Trophoblast cell (in vitro differentiated cells and primary cell): ENCODE data around the gene CUL4A.
"Not testable (repeated sequence)": the region's sequence is repeated elsewhere in the genome, so short reads cannot be mapped to it uniquely, and the experiment has no call there.

Source experiments
- DNase-seq, 2 donors: peaks; one replicate each; pipeline ENCODE4 v3.0.0-alpha.2; 2016
- H2AFZ ChIP-seq: 2 replicates; pipeline ENCODE4 v1.6.1; 2013; ENCODE audit warnings: low read length, moderate library complexity, mild to moderate bottlenecking; ENCODE audit not compliant: insufficient read depth, poor library complexity
- H2AK5ac ChIP-seq: 2 replicates; pipeline ENCODE4 v1.6.1; 2013; ENCODE audit warnings: mild to moderate bottlenecking, low read length
- H2BK120ac ChIP-seq: 2 replicates; pipeline ENCODE4 v1.6.1; 2013; ENCODE audit warnings: low read length, mild to moderate bottlenecking, moderate library complexity; ENCODE audit not compliant: insufficient read depth, poor library complexity
- H2BK12ac ChIP-seq: 2 replicates; pipeline ENCODE4 v1.6.1; 2013; ENCODE audit warnings: mild to moderate bottlenecking, low read length, moderate library complexity
- H2BK5ac ChIP-seq: 2 replicates; pipeline ENCODE4 v1.6.1; 2013; ENCODE audit warnings: low read length, low read depth, moderate library complexity, mild to moderate bottlenecking; ENCODE audit not compliant: poor library complexity
- H3K14ac ChIP-seq: 2 replicates; pipeline ENCODE4 v1.6.1; 2013; ENCODE audit warnings: mild to moderate bottlenecking, low read length
- H3K18ac ChIP-seq: 2 replicates; pipeline ENCODE4 v1.6.1; 2013; ENCODE audit warnings: mild to moderate bottlenecking, low read length
- H3K23ac ChIP-seq: 2 replicates; pipeline ENCODE4 v1.6.1; 2013; ENCODE audit warnings: low read length
- H3K27ac ChIP-seq: 2 replicates; pipeline ENCODE4 v1.5.1; 2013; ENCODE audit warnings: low read depth, mild to moderate bottlenecking, inconsistent platforms, low read length, moderate library complexity
- H3K27me3 ChIP-seq: 2 replicates; pipeline ENCODE4 v1.6.1; 2013; ENCODE audit warnings: inconsistent platforms, mild to moderate bottlenecking, low read length, moderate library complexity; ENCODE audit not compliant: insufficient read depth
- H3K36me3 ChIP-seq, 2 experiments: 1 replicate in 1 of 2; 2 replicates in 1 of 2; pipeline ENCODE4 v1.6.1; 2013; ENCODE audit warnings: low read length in 2 of 2, mild to moderate bottlenecking in 2 of 2, moderate library complexity in 1 of 2; ENCODE audit not compliant: insufficient read depth in 2 of 2, control insufficient read depth in 1 of 2
- H3K4ac ChIP-seq: 2 replicates; pipeline ENCODE4 v1.6.1; 2013; ENCODE audit warnings: low read depth, mild to moderate bottlenecking, low read length, moderate library complexity
- H3K4me1 ChIP-seq, 2 experiments: 1 replicate in 1 of 2; 2 replicates in 1 of 2; pipeline ENCODE4 v1.6.1; 2013; ENCODE audit warnings: low read length in 2 of 2, mild to moderate bottlenecking in 2 of 2, moderate library complexity in 1 of 2; ENCODE audit not compliant: insufficient read depth in 2 of 2, control insufficient read depth in 1 of 2
- H3K4me2 ChIP-seq: 2 replicates; pipeline ENCODE4 v1.6.1; 2013; ENCODE audit warnings: inconsistent platforms, mild to moderate bottlenecking, low read length, moderate library complexity
- H3K4me3 ChIP-seq: 2 replicates; pipeline ENCODE4 v1.5.1; 2013; ENCODE audit warnings: mild to moderate bottlenecking, low read depth, low read length, inconsistent platforms
- H3K79me1 ChIP-seq: one replicate; pipeline ENCODE4 v1.6.1; 2013; ENCODE audit warnings: low read length
- H3K79me2 ChIP-seq: 2 replicates; pipeline ENCODE4 v1.6.1; 2013; ENCODE audit warnings: low read length, mild to moderate bottlenecking; ENCODE audit not compliant: control insufficient read depth, insufficient read depth, poor library complexity
- H3K9ac ChIP-seq: 2 replicates; pipeline ENCODE4 v1.6.1; 2013; ENCODE audit warnings: mild to moderate bottlenecking, low read length
- H3K9me3 ChIP-seq: 2 replicates; pipeline ENCODE4 v1.6.1; 2013; ENCODE audit warnings: low read depth, mild to moderate bottlenecking, control low read depth, inconsistent platforms, low read length; ENCODE audit not compliant: insufficient read depth
- H4K12ac ChIP-seq: 2 replicates; pipeline ENCODE4 v1.6.1; 2013; ENCODE audit warnings: low read depth, mild to moderate bottlenecking, low read length, moderate library complexity
- H4K8ac ChIP-seq: 2 replicates; pipeline ENCODE4 v1.6.1; 2013; ENCODE audit warnings: low read depth, mild to moderate bottlenecking, low read length, moderate library complexity
- H4K91ac ChIP-seq: one replicate; pipeline ENCODE4 v1.6.1; 2013; ENCODE audit warnings: low read depth, mild to moderate bottlenecking, low read length, moderate library complexity
- WGBS: extraction: QIAGEN DNeasy Blood & Tissue Kit; methylation state at CpG from one replicate; pipeline ENCODE4 v1.1.7; 2013; ENCODE audit warnings: missing lambda C conversion rate; ENCODE audit not compliant: insufficient read length, insufficient coverage; ENCODE audit errors: extremely low coverage; 5-methylcytosine and 5-hydroxymethylcytosine counted together

Gene CUL4A

DNA sequence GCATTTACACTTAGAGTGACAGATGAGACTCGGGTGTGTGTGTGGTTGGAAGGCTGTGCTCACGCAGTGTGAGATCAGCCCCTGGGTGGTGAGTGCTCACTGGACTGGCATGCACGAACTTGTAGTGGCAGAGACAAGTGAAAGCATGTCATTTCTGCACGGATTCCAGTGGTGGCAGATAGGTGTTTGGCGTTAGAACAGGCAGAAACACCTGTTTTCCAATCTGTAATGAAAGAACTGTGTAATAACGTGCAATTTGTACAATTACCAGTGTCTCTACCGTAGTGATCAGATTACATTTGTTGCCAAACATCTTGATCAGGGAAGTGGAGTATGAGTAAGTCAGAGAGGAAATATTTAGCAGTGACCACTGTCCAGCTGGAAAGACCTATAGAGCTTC is 95.8 kb downstream of the CUL4A start:
- Histone ChIP-seq H3K23ac (peak overlapping the region; percentile 45), H3K79me1 (no peaks in the 10 kb centered on the region), H3K79me2 (peaks cover 2% of the 10 kb centered on the region), H2BK120ac (no peak overlapping the region), H3K9ac (no peak overlapping the region), H4K12ac (no peak overlapping the region), H2AK5ac (no peak overlapping the region), H3K4me3 (no peak overlapping the region), H3K27ac (no peak overlapping the region), H3K18ac (no peak overlapping the region), H3K4me1 (peaks cover 0 to 2% of the 10 kb centered on the region in 2 experiments), H3K4me2 (no peak overlapping the region), H2BK5ac (no peak overlapping the region), H2BK12ac (no peak overlapping the region), H3K4ac (no peak overlapping the region), H4K8ac (no peak overlapping the region), H4K91ac (no peak overlapping the region), H3K36me3 (peaks cover 2 to 9% of the 10 kb centered on the region in 2 experiments), H3K27me3 (no peaks in the 10 kb centered on the region), H3K9me3 (no peaks in the 10 kb centered on the region), H2AFZ (no peak overlapping the region), H3K14ac (no peak overlapping the region)
- no peak for DNase-seq
- no CpG with 5 or more reads among the region's 7 CpGs for WGBS

DNA sequence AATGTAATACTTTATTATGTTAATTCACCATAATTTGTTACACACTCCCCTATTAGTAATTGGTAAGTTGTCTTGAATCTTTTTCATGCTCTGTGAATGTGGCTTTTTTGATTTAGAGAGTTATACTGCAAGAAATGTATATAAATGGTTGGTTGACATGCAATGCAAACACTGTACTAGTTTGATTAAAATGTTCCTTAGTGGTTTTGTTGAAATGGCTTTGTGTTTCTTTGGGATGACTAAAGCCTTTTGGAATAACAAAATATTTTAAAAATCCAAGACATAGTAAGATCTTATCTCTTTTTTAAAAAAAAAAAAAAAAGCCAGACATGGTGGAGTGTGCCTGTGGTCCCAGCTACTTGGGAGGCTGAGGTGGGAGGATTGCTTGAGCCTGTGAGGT is 98.1 kb downstream of the CUL4A start:
- H3K4me2 ChIP-seq: no peak overlapping the region
- no peaks in the 10 kb centered on the region for H3K27me3 ChIP-seq
- no peak overlapping the region for H2BK120ac ChIP-seq
- peaks cover 14 to 26% of the 10 kb centered on the region in 2 experiments for H3K36me3 ChIP-seq
- no peak overlapping the region for H4K12ac ChIP-seq
- no peak overlapping the region for H2BK12ac ChIP-seq
- no peak overlapping the region for H2BK5ac ChIP-seq
- peaks cover 1% of the 10 kb centered on the region for H3K9me3 ChIP-seq
- H3K9ac ChIP-seq: no peak overlapping the region
- H3K4me1 ChIP-seq: peaks cover 0 to 2% of the 10 kb centered on the region in 2 experiments
- peak in 1 of 2 donors; percentile 9 for DNase-seq
- H3K14ac ChIP-seq: no peak overlapping the region
- H4K91ac ChIP-seq: no peak overlapping the region
- H3K4me3 ChIP-seq: no peak overlapping the region
- H3K4ac ChIP-seq: no peak overlapping the region
- no peak overlapping the region for H3K23ac ChIP-seq
- no peak overlapping the region for H3K27ac ChIP-seq
- no peak overlapping the region for H4K8ac ChIP-seq
- H3K79me2 ChIP-seq: peaks cover 2% of the 10 kb centered on the region
- no peaks in the 10 kb centered on the region for H3K79me1 ChIP-seq
- no peak overlapping the region for H2AK5ac ChIP-seq
- H3K18ac ChIP-seq: no peak overlapping the region
- no peak overlapping the region for H2AFZ ChIP-seq

DNA sequence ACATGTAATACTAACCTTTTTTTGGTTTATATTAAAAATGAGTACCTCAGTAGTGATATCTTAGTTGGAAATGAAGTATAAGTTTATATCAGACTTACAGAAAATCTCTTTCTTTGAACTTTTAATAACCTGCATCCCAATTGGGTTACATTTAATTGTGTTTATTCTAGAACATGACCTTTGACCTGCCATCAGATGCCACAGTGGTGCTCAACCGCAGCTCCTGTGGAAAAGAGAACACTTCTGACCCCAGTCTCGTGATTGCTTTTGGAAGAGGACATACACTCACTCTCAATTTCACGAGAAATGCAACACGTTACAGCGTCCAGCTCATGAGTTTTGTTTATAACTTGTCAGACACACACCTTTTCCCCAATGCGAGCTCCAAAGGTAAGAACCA is 100.1 kb downstream of the CUL4A start:
- H2BK12ac ChIP-seq: no peak overlapping the region
- no peak overlapping the region for H3K4me3 ChIP-seq
- no peak overlapping the region for H3K23ac ChIP-seq
- peaks cover 19 to 30% of the 10 kb centered on the region in 2 experiments for H3K36me3 ChIP-seq
- no peaks in the 10 kb centered on the region for H3K79me1 ChIP-seq
- H2AFZ ChIP-seq: no peak overlapping the region
- no peak overlapping the region for H3K4ac ChIP-seq
- WGBS: no CpG with 5 or more reads among the region's 6 CpGs
- no peaks in the 10 kb centered on the region for H3K27me3 ChIP-seq
- H3K4me2 ChIP-seq: no peak overlapping the region
- H3K9ac ChIP-seq: no peak overlapping the region
- H4K12ac ChIP-seq: no peak overlapping the region
- no peak overlapping the region for H4K8ac ChIP-seq
- no peak overlapping the region for H3K14ac ChIP-seq
- no peak overlapping the region for H2BK120ac ChIP-seq
- no peak overlapping the region for H4K91ac ChIP-seq
- H3K27ac ChIP-seq: no peak overlapping the region
- no peak for DNase-seq
- H2BK5ac ChIP-seq: no peak overlapping the region
- H3K79me2 ChIP-seq: no peaks in the 10 kb centered on the region
- peaks cover 0 to 2% of the 10 kb centered on the region in 2 experiments for H3K4me1 ChIP-seq
- no peak overlapping the region for H2AK5ac ChIP-seq
- H3K18ac ChIP-seq: no peak overlapping the region
- peaks cover 1% of the 10 kb centered on the region for H3K9me3 ChIP-seq

DNA sequence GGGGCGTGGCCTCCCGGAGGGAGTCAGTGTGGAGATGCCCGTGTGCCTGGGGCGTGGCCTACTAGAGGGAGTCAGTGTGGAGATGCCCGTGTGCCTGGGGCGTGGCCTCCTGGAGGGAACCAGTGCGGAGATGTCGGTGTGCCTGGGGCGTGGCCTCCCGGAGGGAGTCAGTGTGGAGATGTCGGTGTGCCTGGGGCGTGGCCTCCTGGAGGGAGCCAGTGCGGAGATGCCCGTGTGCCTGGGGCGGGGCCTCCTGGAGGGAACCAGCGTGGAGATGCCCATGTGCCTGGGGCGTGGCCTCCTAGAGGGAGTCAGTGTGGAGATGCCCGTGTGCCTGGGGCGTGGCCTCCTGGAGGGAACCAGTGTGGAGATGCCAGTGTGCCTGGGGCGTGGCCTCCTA is 104.7 kb downstream of the CUL4A start:
- not testable (repeated sequence) for H3K14ac ChIP-seq, H3K18ac ChIP-seq, H3K27ac ChIP-seq, H4K91ac ChIP-seq, H3K9me3 ChIP-seq, H4K12ac ChIP-seq, H3K4me1 ChIP-seq, H3K9ac ChIP-seq, H3K4me2 ChIP-seq, H2AFZ ChIP-seq, H3K79me2 ChIP-seq, H2BK5ac ChIP-seq, H2AK5ac ChIP-seq, H4K8ac ChIP-seq, H3K23ac ChIP-seq, H3K79me1 ChIP-seq, H3K4ac ChIP-seq, H2BK12ac ChIP-seq, H2BK120ac ChIP-seq, H3K4me3 ChIP-seq, DNase-seq, H3K27me3 ChIP-seq
- H3K36me3 ChIP-seq: peaks cover 30 to 44% of the 10 kb centered on the region in 2 experiments
- no CpG with 5 or more reads among the region's 20 CpGs for whole genome bisulfite sequencing
